SK-N-SH treated with all-trans-retinoic acid at 6 μM for 48 hours (cell line): ENCODE data around the gene CLK2.

Experiments
- ATAC-seq: fragments of 200-7000 bp; cut with Tn5 transposase; 3 replicates; pipeline ENCODE4 v1.9.1; 2020; ENCODE audit warnings: mild to moderate bottlenecking, moderate library complexity
- ARNTL ChIP-seq: fragments of 450-650 bp; formaldehyde crosslinking; IDR thresholded peaks from 2 replicates; pipeline ENCODE4 v1.5.0; 2020; ENCODE audit warnings: low read depth, mild to moderate bottlenecking, moderate library complexity, borderline replicate concordance
- BACH2 ChIP-seq: fragments of 250-450 bp; sonication (Bioruptor Pico); IDR thresholded peaks from 2 replicates; pipeline ENCODE4 v1.9.0; 2021; ENCODE audit warnings: mild to moderate bottlenecking, borderline replicate concordance
- CSDC2 ChIP-seq: fragments of 250-450 bp; sonication (Bioruptor Pico); IDR thresholded peaks from 2 replicates; pipeline ENCODE4 v1.5.0; 2020; ENCODE audit warnings: mild to moderate bottlenecking, moderate library complexity
- ESRRG ChIP-seq: fragments of 250-450 bp; sonication (Bioruptor Pico); IDR thresholded peaks from 2 replicates; pipeline ENCODE4 v1.6.1; 2021; ENCODE audit warnings: mild to moderate bottlenecking
- GLIS3 ChIP-seq: fragments of 250-450 bp; sonication (Bioruptor Pico); IDR thresholded peaks from 2 replicates; pipeline ENCODE4 v1.5.0; 2020; ENCODE audit warnings: mild to moderate bottlenecking, moderate library complexity
- ISL1 ChIP-seq: fragments of 250-450 bp; sonication (Bioruptor Pico); IDR thresholded peaks from 2 replicates; pipeline ENCODE4 v2.1.2; 2022; ENCODE audit warnings: mild to moderate bottlenecking, moderate library complexity
- OSR1 ChIP-seq: fragments of 250-450 bp; sonication (Bioruptor Pico); IDR thresholded peaks from 2 replicates; pipeline ENCODE4 v1.8.0; 2022; ENCODE audit warnings: moderate library complexity, mild to moderate bottlenecking, inconsistent platforms
- PPARA ChIP-seq: fragments of 250-450 bp; sonication (Bioruptor Pico); IDR thresholded peaks from 2 replicates; pipeline ENCODE4 v1.5.0; 2020; ENCODE audit warnings: mild to moderate bottlenecking, borderline replicate concordance
- RARB ChIP-seq: fragments of 250-450 bp; sonication (Bioruptor Pico); IDR thresholded peaks from 2 replicates; pipeline ENCODE4 v1.8.0; 2021; ENCODE audit warnings: mild to moderate bottlenecking, moderate library complexity
- SNAI2 ChIP-seq: fragments of 250-450 bp; sonication (Bioruptor Pico); IDR thresholded peaks from 2 replicates; pipeline ENCODE4 v1.5.0; 2020; ENCODE audit warnings: mild to moderate bottlenecking, moderate library complexity
- TCF4 ChIP-seq: fragments of 250-450 bp; sonication (Bioruptor Pico); IDR thresholded peaks from 2 replicates; pipeline ENCODE4 v1.8.0; 2021; ENCODE audit warnings: mild to moderate bottlenecking, moderate library complexity, borderline replicate concordance
- TOX ChIP-seq: fragments of 250-450 bp; sonication (Bioruptor Pico); IDR thresholded peaks from 2 replicates; pipeline ENCODE4 v1.8.0; 2021; ENCODE audit warnings: mild to moderate bottlenecking, moderate library complexity, borderline replicate concordance
- ZC3H10 ChIP-seq: fragments of 250-450 bp; sonication (Bioruptor Pico); IDR thresholded peaks from 2 replicates; pipeline ENCODE4 v1.5.1; 2021; ENCODE audit warnings: mild to moderate bottlenecking, moderate library complexity
- ZFP3 ChIP-seq: fragments of 250-450 bp; sonication (Bioruptor Pico); IDR thresholded peaks from 2 replicates; pipeline ENCODE4 v1.5.0; 2020; ENCODE audit warnings: mild to moderate bottlenecking, moderate library complexity
- ZFP30 ChIP-seq: fragments of 450-650 bp; formaldehyde crosslinking; IDR thresholded peaks from 2 replicates; pipeline ENCODE4 v1.5.0; 2022; ENCODE audit warnings: mild to moderate bottlenecking, moderate library complexity
- ZNF565 ChIP-seq: fragments of 450-650 bp; formaldehyde crosslinking; conservative IDR thresholded peaks from 2 replicates; pipeline ENCODE4 v1.5.0; 2020; ENCODE audit warnings: low read depth, mild to moderate bottlenecking, moderate library complexity
- ZNF70 ChIP-seq: fragments of 450-650 bp; formaldehyde crosslinking; IDR thresholded peaks from 2 replicates; pipeline ENCODE4 v1.5.0; 2020; ENCODE audit warnings: mild to moderate bottlenecking, moderate library complexity
- ZNF8 ChIP-seq: fragments of 450-650 bp; formaldehyde crosslinking; IDR thresholded peaks from 2 replicates; pipeline ENCODE4 v1.5.0; 2020; ENCODE audit warnings: mild to moderate bottlenecking, moderate library complexity
- TF ChIP-seq, protein P1 (sequence below): fragments of 250-450 bp; sonication (Bioruptor Pico); IDR thresholded peaks from 2 replicates; pipeline ENCODE4 v1.5.1; 2021; ENCODE audit warnings: mild to moderate bottlenecking, moderate library complexity
- TF ChIP-seq, protein P2 (sequence below): fragments of 250-450 bp; sonication (Bioruptor Pico); IDR thresholded peaks from 2 replicates; pipeline ENCODE4 v1.8.0; 2021; ENCODE audit warnings: low read depth, mild to moderate bottlenecking, moderate library complexity, borderline replicate concordance
- TF ChIP-seq, protein P3 (sequence below): fragments of 250-450 bp; sonication (Bioruptor Pico); IDR thresholded peaks from 2 replicates; pipeline ENCODE4 v1.5.0; 2020; ENCODE audit warnings: mild to moderate bottlenecking, moderate library complexity
- TF ChIP-seq, protein P4 (sequence below): fragments of 250-450 bp; sonication (Bioruptor Pico); IDR thresholded peaks from 2 replicates; pipeline ENCODE4 v1.8.0; 2020; ENCODE audit warnings: mild to moderate bottlenecking, moderate library complexity, borderline replicate concordance
- TF ChIP-seq, protein P5 (sequence below): fragments of 250-450 bp; sonication (Bioruptor Pico); IDR thresholded peaks from 2 replicates; pipeline ENCODE4 v1.5.1; 2020; ENCODE audit warnings: low read depth, mild to moderate bottlenecking, moderate library complexity

Gene CLK2

DNA sequence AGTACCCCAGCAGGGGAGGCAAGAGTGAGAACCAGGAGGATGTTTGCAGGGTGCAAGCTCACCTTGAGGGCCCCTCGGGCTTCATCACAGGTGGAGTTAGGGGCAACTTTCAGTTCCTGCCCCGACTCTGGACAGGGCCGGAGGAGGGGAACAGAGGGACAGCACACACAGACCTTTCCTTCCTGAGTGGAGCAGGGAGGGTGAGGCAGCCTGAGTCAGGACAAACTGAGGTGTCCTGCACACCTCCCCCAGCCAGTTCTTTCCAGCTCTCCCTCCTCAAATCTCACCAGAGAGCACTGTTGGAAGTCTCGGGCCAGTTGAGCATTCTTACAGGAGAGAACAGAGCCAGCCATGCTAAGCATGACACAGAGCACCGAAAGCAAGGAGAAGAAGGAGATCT is 19.5 kb downstream of the CLK2 start:
- ATAC-seq: no peak; the same call in 2 of the 3 replicates
- TF ChIP-seq GLIS3 (CRISPR knock-in tag) (no peak), ESRRG (CRISPR knock-in tag) (no peak), ZC3H10 (CRISPR knock-in tag) (no peak), ZFP30 (CRISPR knock-in tag) (no peak), PPARA (no peak), ARNTL (CRISPR knock-in tag) (no peak), CSDC2 (CRISPR knock-in tag) (no peak), SNAI2 (CRISPR knock-in tag) (no peak), BACH2 (CRISPR knock-in tag) (no peak), TOX (CRISPR knock-in tag) (no peak)
- TF ChIP-seq, protein P1, sequence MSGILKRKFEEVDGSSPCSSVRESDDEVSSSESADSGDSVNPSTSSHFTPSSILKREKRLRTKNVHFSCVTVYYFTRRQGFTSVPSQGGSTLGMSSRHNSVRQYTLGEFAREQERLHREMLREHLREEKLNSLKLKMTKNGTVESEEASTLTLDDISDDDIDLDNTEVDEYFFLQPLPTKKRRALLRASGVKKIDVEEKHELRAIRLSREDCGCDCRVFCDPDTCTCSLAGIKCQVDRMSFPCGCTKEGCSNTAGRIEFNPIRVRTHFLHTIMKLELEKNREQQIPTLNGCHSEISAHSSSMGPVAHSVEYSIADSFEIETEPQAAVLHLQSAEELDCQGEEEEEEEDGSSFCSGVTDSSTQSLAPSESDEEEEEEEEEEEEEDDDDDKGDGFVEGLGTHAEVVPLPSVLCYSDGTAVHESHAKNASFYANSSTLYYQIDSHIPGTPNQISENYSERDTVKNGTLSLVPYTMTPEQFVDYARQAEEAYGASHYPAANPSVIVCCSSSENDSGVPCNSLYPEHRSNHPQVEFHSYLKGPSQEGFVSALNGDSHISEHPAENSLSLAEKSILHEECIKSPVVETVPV: no peak
- TF ChIP-seq, protein P2, sequence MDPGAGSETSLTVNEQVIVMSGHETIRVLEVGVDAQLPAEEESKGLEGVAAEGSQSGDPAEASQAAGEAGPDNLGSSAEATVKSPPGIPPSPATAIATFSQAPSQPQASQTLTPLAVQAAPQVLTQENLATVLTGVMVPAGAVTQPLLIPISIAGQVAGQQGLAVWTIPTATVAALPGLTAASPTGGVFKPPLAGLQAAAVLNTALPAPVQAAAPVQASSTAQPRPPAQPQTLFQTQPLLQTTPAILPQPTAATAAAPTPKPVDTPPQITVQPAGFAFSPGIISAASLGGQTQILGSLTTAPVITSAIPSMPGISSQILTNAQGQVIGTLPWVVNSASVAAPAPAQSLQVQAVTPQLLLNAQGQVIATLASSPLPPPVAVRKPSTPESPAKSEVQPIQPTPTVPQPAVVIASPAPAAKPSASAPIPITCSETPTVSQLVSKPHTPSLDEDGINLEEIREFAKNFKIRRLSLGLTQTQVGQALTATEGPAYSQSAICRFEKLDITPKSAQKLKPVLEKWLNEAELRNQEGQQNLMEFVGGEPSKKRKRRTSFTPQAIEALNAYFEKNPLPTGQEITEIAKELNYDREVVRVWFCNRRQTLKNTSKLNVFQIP: no peak

DNA sequence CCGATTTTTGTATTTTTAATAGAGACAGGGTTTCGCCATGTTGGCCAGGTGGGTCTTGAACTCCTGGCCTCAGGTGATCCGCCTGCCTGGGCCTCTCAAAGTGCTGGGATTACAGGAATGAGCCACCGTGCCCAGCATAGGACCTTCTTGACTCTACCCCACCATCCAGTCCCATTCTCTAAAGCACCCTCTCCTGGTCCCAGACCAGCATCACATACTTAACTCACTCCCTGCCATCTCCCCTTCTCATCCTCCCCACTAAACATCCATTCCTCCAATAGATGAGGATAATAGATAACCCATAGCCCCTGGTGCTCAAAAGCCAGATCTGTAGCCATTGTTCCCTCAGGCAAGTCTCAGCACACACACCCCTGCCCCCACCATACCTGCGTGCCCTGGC is 20.1 kb downstream of the CLK2 start:
- no peak for TF ChIP-seq TCF4 (CRISPR knock-in tag)
- TF ChIP-seq CSDC2 (CRISPR knock-in tag): no peak
- TF ChIP-seq ZC3H10 (CRISPR knock-in tag): no peak
- TF ChIP-seq, protein P1: no peak
- TF ChIP-seq, protein P2: no peak
- no peak for TF ChIP-seq ZNF70 (CRISPR knock-in tag)
- TF ChIP-seq, protein P3, sequence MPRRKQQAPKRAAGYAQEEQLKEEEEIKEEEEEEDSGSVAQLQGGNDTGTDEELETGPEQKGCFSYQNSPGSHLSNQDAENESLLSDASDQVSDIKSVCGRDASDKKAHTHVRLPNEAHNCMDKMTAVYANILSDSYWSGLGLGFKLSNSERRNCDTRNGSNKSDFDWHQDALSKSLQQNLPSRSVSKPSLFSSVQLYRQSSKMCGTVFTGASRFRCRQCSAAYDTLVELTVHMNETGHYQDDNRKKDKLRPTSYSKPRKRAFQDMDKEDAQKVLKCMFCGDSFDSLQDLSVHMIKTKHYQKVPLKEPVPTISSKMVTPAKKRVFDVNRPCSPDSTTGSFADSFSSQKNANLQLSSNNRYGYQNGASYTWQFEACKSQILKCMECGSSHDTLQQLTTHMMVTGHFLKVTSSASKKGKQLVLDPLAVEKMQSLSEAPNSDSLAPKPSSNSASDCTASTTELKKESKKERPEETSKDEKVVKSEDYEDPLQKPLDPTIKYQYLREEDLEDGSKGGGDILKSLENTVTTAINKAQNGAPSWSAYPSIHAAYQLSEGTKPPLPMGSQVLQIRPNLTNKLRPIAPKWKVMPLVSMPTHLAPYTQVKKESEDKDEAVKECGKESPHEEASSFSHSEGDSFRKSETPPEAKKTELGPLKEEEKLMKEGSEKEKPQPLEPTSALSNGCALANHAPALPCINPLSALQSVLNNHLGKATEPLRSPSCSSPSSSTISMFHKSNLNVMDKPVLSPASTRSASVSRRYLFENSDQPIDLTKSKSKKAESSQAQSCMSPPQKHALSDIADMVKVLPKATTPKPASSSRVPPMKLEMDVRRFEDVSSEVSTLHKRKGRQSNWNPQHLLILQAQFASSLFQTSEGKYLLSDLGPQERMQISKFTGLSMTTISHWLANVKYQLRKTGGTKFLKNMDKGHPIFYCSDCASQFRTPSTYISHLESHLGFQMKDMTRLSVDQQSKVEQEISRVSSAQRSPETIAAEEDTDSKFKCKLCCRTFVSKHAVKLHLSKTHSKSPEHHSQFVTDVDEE: no peak
- no peak for TF ChIP-seq ZNF565 (CRISPR knock-in tag)
- TF ChIP-seq RARB (CRISPR knock-in tag): no peak
- no peak for TF ChIP-seq ARNTL (CRISPR knock-in tag)
- TF ChIP-seq, protein P4, sequence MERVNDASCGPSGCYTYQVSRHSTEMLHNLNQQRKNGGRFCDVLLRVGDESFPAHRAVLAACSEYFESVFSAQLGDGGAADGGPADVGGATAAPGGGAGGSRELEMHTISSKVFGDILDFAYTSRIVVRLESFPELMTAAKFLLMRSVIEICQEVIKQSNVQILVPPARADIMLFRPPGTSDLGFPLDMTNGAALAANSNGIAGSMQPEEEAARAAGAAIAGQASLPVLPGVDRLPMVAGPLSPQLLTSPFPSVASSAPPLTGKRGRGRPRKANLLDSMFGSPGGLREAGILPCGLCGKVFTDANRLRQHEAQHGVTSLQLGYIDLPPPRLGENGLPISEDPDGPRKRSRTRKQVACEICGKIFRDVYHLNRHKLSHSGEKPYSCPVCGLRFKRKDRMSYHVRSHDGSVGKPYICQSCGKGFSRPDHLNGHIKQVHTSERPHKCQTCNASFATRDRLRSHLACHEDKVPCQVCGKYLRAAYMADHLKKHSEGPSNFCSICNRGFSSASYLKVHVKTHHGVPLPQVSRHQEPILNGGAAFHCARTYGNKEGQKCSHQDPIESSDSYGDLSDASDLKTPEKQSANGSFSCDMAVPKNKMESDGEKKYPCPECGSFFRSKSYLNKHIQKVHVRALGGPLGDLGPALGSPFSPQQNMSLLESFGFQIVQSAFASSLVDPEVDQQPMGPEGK (CRISPR knock-in tag): no peak
- TF ChIP-seq OSR1 (CRISPR knock-in tag): no peak
- ATAC-seq: no peak

DNA sequence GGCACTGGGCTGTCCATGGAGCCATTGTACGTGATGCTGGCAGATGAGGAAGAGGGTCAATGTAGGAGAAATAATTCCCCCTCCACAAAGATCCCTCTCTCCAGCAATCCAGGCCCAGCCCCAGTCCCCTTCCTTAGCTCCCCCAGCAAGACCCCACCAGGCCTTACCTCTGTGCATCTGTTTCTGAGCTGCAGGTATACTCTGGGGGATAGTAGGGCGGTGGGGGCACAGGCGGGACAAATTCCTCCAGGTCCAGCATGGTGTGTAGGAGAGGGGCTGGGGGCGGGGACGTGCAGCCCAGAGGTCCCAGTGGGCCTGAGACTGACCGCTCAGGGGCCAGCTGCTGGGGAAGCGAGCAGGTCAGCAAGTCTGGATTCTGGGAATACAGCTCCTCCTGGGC is 21.7 kb downstream of the CLK2 start:
- no peak for TF ChIP-seq ISL1 (CRISPR knock-in tag)
- TF ChIP-seq, protein P2: no peak
- TF ChIP-seq SNAI2 (CRISPR knock-in tag): no peak
- no peak for TF ChIP-seq ZNF8
- no peak for TF ChIP-seq BACH2 (CRISPR knock-in tag)
- TF ChIP-seq, protein P1: no peak
- no peak for TF ChIP-seq ZNF70 (CRISPR knock-in tag)
- TF ChIP-seq TOX (CRISPR knock-in tag): no peak
- TF ChIP-seq GLIS3 (CRISPR knock-in tag): no peak
- TF ChIP-seq, protein P5, sequence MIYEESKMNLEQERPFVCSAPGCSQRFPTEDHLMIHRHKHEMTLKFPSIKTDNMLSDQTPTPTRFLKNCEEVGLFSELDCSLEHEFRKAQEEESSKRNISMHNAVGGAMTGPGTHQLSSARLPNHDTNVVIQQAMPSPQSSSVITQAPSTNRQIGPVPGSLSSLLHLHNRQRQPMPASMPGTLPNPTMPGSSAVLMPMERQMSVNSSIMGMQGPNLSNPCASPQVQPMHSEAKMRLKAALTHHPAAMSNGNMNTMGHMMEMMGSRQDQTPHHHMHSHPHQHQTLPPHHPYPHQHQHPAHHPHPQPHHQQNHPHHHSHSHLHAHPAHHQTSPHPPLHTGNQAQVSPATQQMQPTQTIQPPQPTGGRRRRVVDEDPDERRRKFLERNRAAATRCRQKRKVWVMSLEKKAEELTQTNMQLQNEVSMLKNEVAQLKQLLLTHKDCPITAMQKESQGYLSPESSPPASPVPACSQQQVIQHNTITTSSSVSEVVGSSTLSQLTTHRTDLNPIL: no peak
- no peak for TF ChIP-seq ZFP3 (CRISPR knock-in tag)
- ATAC-seq: no peak
